Measurements from ENCODE around the gene ARHGAP25. TPM values are rescaled to one million over a fixed set of nuclear protein-coding genes. Genes with fewer than 3 reads are reported as not detected.

Gene ARHGAP25
- total RNA-seq, 2 donors from 2014 or later, result 3.7 to 7.0 TPM

- ATAC-seq, result peak; percentile 82
- DNase-seq, result no peak
These were observed 20.5 kb downstream of the ARHGAP25 start for GRCh38 chr2:68755071-68755470.

GRCh38 chr2:68756178-68756577 lies 21.6 kb downstream of the ARHGAP25 start:
- intact Hi-C loops (cut with DNase I, micrococcal nuclease), result no loop called here
- no peak for DNase-seq

More at GRCh38 chr2:68755071-68755470, 20.5 kb downstream of the ARHGAP25 start:
- intact Hi-C loops (cut with DNase I, micrococcal nuclease), result no loop called here

GRCh38 chr2:68757081-68757480 lies 22.5 kb downstream of the ARHGAP25 start:
- intact Hi-C loops (cut with DNase I, micrococcal nuclease), result no loop called here
- DNase-seq, result no peak
- ATAC-seq, result no peak

More at GRCh38 chr2:68756178-68756577, 21.6 kb downstream of the ARHGAP25 start:
- ATAC-seq, result no peak

DNA sequence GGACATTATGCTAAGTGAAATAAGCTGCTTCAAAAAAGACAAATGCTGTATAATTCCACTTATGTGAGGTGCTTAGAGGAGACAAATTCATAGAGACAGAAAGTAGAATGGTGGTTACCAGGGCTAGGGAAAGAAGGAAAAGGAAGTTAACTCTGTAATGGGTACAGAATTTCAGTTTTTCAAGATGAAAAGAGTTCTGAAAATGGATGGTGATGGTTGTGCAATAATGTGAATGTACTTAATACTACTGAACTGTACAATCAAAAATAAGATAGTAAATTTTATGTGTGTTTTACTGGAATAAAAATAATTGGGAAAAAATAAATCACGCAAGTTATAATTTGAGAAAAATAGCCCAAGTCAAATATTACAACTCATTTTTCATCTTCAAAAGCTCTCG lies 27.5 kb downstream of the ARHGAP25 start:
- intact Hi-C loops (cut with DNase I, micrococcal nuclease), result no loop called here
- DNase-seq (no peak), ATAC-seq (no peak)

DNA sequence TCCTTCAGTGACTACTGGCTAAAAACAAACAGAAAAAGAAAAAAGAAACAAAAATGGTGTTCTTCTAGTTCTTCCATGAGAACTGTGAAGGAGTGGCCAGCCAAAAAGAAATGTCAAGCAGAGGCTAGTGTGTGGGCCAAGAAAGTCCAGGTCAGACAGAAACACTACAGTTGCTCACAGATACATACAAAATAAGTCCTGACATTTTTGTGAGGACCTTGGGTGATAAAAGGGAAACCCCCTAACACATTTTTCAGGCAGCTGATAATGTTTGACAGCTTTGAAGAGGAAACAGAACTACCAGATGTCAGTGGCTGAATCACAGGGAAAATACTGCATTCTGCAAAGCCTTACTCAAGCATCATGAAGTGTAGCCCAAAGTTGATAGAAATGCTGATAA lies 28.1 kb downstream of the ARHGAP25 start:
- ATAC-seq (no peak), DNase-seq (no peak)
- intact Hi-C loops (cut with DNase I, micrococcal nuclease), result no loop called here

DNA sequence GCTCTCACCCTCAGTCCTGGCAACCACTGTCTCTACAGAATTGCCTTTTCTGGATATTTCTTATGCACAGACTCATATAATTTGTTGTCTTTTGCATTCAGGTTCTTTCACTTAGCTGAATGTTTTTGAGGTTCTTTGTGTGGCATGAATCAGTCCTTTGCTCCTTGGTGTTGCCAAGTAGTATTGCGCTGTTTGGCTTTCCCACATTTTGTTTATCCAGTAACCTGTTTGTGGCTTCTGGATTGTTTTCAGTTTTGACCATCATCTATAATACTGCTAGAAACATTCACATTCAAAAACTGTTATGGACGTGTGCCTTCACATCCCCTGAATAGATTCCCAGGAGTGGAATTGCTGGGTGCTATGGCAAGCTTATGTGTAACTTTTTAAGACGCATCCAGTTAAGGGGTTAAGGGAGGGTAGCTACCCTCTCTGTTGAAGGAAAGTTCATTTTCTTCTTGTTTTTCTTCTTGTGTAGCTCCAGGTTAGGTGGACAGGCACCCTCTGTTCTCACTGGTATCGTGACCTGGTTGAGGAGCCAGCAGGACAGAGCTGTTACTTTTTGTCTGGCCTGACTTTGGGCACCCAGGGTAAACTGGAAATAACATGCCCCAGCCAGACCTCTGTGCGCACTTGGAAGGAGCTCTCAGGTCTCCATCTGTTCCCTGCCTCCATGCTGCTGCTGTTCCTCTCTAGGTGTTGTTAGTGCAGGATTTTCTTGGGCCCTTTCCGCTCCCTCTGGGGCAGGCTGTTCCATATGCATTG lies 29.6 kb downstream of the ARHGAP25 start:
- no peak for DNase-seq
- intact Hi-C loops (cut with DNase I, micrococcal nuclease), result no loop called here
- ATAC-seq, result no peak

DNA sequence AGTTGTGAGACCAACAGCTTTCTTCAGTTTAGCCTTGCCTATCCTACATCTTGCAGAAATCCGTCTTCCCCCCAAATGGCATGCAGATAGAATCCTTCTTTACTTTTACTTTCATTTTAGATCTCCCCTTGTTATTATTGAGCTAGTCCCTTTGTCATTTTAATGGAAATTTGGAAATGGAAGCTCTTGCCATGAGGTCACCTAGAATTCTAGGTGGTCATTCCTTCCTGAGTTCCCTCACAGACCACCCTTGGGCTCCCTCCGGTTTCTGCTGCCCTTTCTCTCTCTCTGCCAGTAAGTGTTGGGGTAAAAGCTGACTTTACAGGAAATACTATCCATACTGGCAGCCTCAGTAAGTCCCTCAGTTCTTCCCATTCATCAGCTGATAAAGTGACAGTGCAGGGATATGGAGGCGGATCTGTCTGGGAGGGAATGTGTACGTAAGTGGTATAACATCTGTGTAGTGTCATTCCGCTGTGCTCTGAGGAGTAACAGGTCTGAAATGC lies 30.2 kb downstream of the ARHGAP25 start:
- no peak for DNase-seq
- intact Hi-C loops (cut with DNase I, micrococcal nuclease), result no loop called here
- no peak for ATAC-seq

GRCh38 chr2:68765739-68766375 lies 31.2 kb downstream of the ARHGAP25 start:
- DNase-seq (no peak), ATAC-seq (no peak)
- intact Hi-C loops (cut with DNase I, micrococcal nuclease), result no loop called here

DNA sequence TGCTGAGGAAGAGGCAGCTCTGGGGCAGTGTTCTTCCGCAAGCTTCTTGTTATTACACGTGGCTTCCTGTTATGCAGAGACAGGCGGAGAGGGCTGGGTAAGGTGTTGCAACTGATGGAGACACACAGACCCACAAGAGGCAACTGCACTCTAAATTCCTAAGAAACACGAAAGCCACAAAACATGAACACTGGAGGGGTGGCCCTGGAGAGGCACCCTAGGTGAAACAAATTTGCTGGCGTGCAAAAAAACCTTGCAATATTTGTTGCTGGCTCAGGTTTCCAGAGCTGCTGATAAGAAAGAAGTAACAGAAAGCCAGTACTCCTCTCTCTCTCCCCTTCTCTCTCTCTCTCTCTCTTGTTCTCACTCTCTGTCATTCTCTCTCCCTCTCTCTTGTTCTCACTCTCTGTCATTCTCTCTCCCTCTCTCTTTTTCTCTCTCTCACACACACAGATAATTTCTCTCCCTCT lies 31.8 kb downstream of the ARHGAP25 start:
- ATAC-seq, result peak; percentile 58
- DNase-seq, result peak; percentile 37 to 60
- intact Hi-C loops (cut with DNase I, micrococcal nuclease), result no loop called here

- peak in 1 of 2 donors; percentile 37 for DNase-seq
- intact Hi-C loops (cut with DNase I, micrococcal nuclease), result no loop called here
- peak; percentile 38 for ATAC-seq
These were observed 32.7 kb downstream of the ARHGAP25 start for GRCh38 chr2:68767031-68767961.

DNA sequence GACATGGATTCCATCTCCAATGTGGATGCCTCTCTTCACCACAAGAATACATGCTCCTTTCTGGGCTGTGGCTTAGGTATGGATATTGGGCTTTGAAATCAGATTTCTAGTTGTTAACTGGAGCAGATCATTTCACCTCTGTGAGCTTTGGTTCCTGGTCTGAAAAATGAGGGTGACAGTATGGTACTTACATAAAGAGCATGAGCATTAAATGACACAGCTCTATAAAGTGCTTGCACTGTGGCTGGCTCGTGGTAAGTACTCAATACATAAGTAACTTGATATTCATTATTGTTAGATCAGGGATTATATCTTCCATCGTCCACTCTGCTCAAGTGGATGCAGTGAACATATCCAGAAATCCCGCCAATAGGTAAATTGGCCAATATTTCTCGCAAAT lies 33.4 kb downstream of the ARHGAP25 start:
- ATAC-seq, result no peak
- intact Hi-C loops (cut with DNase I, micrococcal nuclease), result no loop called here
- DNase-seq, result no peak

DNA sequence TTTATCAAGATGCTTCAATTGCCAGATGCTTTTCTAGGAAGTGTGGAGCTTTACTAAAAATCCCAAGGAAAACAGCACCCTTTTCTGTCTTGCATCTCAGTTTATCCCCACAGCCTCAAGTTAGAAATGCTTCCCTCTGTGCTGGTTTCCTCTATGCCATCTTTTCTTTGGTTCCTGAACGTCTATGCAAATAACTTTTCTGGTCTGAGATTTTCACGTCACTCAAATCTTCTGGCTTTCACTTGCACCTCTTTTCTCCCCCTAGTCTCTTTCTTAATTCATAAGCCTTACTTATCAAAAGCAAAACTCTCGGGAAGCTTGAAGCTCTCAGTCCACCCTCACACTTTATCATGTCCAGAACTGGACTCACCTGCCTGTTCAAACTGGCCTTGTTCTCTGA lies 33.9 kb downstream of the ARHGAP25 start:
- no peak for ATAC-seq
- no peak for DNase-seq
- intact Hi-C loops (cut with DNase I, micrococcal nuclease), result no loop called here

GRCh38 chr2:68768951-68769350 lies 34.3 kb downstream of the ARHGAP25 start:
- DNase-seq (no peak), ATAC-seq (no peak)
- intact Hi-C loops (cut with DNase I, micrococcal nuclease), result no loop called here

DNA sequence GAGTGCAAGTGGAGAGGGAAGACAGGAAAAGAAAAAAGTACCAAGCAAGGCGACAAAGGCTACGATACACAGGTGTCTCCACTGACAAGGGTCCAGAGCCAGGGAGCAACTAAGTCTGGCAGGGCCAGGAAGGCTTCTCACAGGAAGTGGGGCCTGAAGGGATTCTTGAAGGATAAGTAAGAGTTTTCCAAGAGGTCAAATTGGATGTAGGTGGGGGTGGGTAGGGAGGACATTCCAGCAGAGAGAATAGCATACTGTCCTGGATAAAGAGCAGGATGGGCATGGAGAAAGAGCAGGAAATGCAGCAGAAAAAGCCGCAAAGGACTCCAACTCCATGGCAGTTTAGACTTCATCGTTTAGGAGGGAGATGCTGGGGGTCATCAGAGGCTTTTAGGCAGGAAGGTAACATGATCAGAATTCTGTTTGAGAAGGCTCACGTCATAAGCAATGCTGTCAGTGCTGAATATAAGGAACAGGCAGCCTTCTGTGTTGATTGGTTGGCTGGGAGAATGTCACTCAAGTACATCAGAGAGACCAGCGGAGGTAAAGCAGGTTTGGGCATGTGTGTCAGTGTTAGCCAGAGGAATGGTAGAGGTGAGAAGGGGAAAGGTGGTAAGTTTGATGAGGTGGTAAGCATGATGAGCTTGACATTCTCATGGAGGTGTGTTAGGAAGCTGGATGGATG lies 35.1 kb downstream of the ARHGAP25 start:
- ATAC-seq, result no peak
- intact Hi-C loops (cut with DNase I, micrococcal nuclease), result no loop called here
- no peak for DNase-seq

- intact Hi-C loops (cut with DNase I, micrococcal nuclease), result no loop called here
- ATAC-seq, result no peak
These were observed 35.9 kb downstream of the ARHGAP25 start for GRCh38 chr2:68770271-68771111.

GRCh38 chr2:68771211-68771751 lies 36.7 kb downstream of the ARHGAP25 start:
- ATAC-seq (no peak), DNase-seq (no peak)
- intact Hi-C loops (cut with DNase I, micrococcal nuclease), result no loop called here

More at GRCh38 chr2:68770271-68771111, 35.9 kb downstream of the ARHGAP25 start:
- DNase-seq, result no peak

GRCh38 chr2:68772109-68772508 lies 37.5 kb downstream of the ARHGAP25 start:
- intact Hi-C loops (cut with DNase I, micrococcal nuclease), result no loop called here
- ATAC-seq, result no peak
- no peak for DNase-seq

Data from left colon (tissue), 2 donors.